Smooth muscle cell (in vitro differentiated cells): ENCODE measurements around the gene CACTIN. TPM values are rescaled to one million over a fixed set of nuclear protein-coding genes. Genes with fewer than 3 reads are reported as not detected.

Experiments used
- DNase-seq: peaks from one replicate; lab custom pipeline; 2025; ENCODE audit not compliant: unreplicated experiment; lab: John Stamatoyannopoulos, UW
- H2AFZ ChIP-seq: fragments of 200-600 bp; sonication (generic); 2 replicates; pipeline ENCODE4 v1.6.0; 2016; ENCODE audit warnings: antibody characterized with exemption, low read depth, mild to moderate bottlenecking
- H3F3A ChIP-seq: fragments of 200-600 bp; sonication (generic); 2 replicates; pipeline ENCODE4 v1.6.0; 2017; ENCODE audit warnings: antibody characterized with exemption, low read depth
- H3K27ac ChIP-seq: fragments of 200-600 bp; sonication (generic); 2 replicates; pipeline ENCODE4 v1.5.1; 2016; ENCODE audit warnings: low read depth, mild to moderate bottlenecking
- H3K27me3 ChIP-seq: fragments of 200-600 bp; sonication (generic); 2 replicates; pipeline ENCODE4 v1.6.1; 2016; ENCODE audit warnings: low read depth, mild to moderate bottlenecking
- H3K36me3 ChIP-seq: fragments of 200-600 bp; sonication (generic); 2 replicates; pipeline ENCODE4 v1.5.1; 2016; ENCODE audit warnings: low read depth
- H3K4me1 ChIP-seq: fragments of 200-600 bp; sonication (generic); 2 replicates; pipeline ENCODE4 v1.5.1; 2016; ENCODE audit warnings: low read depth
- H3K4me2 ChIP-seq: fragments of 200-600 bp; sonication (generic); 2 replicates; pipeline ENCODE4 v1.6.0; 2016; ENCODE audit warnings: mild to moderate bottlenecking
- H3K4me3 ChIP-seq: fragments of 200-600 bp; sonication (generic); 2 replicates; pipeline ENCODE4 v1.5.1; 2016; ENCODE audit warnings: mild to moderate bottlenecking
- H3K79me2 ChIP-seq: fragments of 200-600 bp; sonication (generic); 2 replicates; pipeline ENCODE4 v1.6.0; 2016; ENCODE audit warnings: low read depth, mild to moderate bottlenecking
- H3K9ac ChIP-seq: fragments of 200-600 bp; sonication (generic); 2 replicates; pipeline ENCODE4 v1.6.0; 2016; ENCODE audit warnings: low read depth
- H3K9me3 ChIP-seq: fragments of 200-600 bp; sonication (generic); replicated peaks from 2 replicates; pipeline ENCODE4 v1.5.1; 2016; ENCODE audit warnings: low read depth
- H4K20me1 ChIP-seq: fragments of 200-600 bp; sonication (generic); 2 replicates; pipeline ENCODE4 v1.6.0; 2016; ENCODE audit warnings: low read depth
- CTCF ChIP-seq: fragments of 200-600 bp; sonication (generic); IDR thresholded peaks from 2 replicates; pipeline ENCODE4 v1.5.1; 2017; ENCODE audit warnings: borderline replicate concordance, mild to moderate bottlenecking, antibody characterized with exemption; ENCODE audit not compliant: insufficient read depth, poor library complexity, severe bottlenecking
- WGBS: methylation state at CpG from one replicate; pipeline ENCODE4 v1.1.7; 2016; ENCODE audit warnings: low lambda C conversion rate; 5-methylcytosine and 5-hydroxymethylcytosine counted together
- polyA plus RNA-seq: library from polyadenylated mRNA; unstranded; fragments of >200 nt; fragmentation: Nextera tagmentation; extraction: Ambion mirVana; gene quantifications from 2 replicates; pipeline ENCODE4 v1.2.1, GENCODE V29; 2016
- total RNA-seq: library from RNA; depleted of rRNA; stranded (reverse); fragments of >200 nt; gene quantifications from 2 replicates; pipeline ENCODE4 v1.2.3, GENCODE V29; 2014

Gene CACTIN
- total and polyA plus RNA-seq, 2 experiments from 2014 or later = 16.7 to 22.5 TPM

- no peaks in the 10 kb centered on the region for H3K36me3 ChIP-seq
- 97% methylated on average over 15 of the region's 22 CpGs for WGBS
- H4K20me1 ChIP-seq = no peaks in the 10 kb centered on the region
- no peak for DNase-seq
- no peak overlapping the region for H3K27ac ChIP-seq
- H3K4me2 ChIP-seq = no peak overlapping the region
- H3K9ac ChIP-seq = no peak overlapping the region
- H2AFZ ChIP-seq = no peak overlapping the region
- no peaks in the 10 kb centered on the region for H3K9me3 ChIP-seq
- no peak overlapping the region for H3K4me3 ChIP-seq
- H3K79me2 ChIP-seq = no peaks in the 10 kb centered on the region
- no peaks in the 10 kb centered on the region for H3K27me3 ChIP-seq
- no peak for TF ChIP-seq CTCF
- no peaks in the 10 kb centered on the region for H3K4me1 ChIP-seq
- H3F3A ChIP-seq = no peaks in the 10 kb centered on the region
These were observed 7.0 kb upstream of the CACTIN start for GRCh38 chr19:3633559-3633988.

GRCh38 chr19:3632739-3633558 is 6.4 kb upstream of the CACTIN start:
- no peaks in the 10 kb centered on the region for H3K9me3 ChIP-seq
- no peak for DNase-seq
- no peaks in the 10 kb centered on the region for H4K20me1 ChIP-seq
- no peaks in the 10 kb centered on the region for H3K4me1 ChIP-seq
- H3K4me2 ChIP-seq = no peak overlapping the region
- TF ChIP-seq CTCF = no peak
- 97% methylated on average over 49 of the region's 50 CpGs for WGBS
- H3K27me3 ChIP-seq = no peaks in the 10 kb centered on the region
- no peaks in the 10 kb centered on the region for H3K36me3 ChIP-seq
- no peaks in the 10 kb centered on the region for H3K79me2 ChIP-seq
- peaks cover 2% of the 10 kb centered on the region for H3F3A ChIP-seq
- no peak overlapping the region for H3K4me3 ChIP-seq
- no peak overlapping the region for H3K9ac ChIP-seq
- H2AFZ ChIP-seq = no peak overlapping the region
- no peak overlapping the region for H3K27ac ChIP-seq

GRCh38 chr19:3632098-3632497 is 5.5 kb upstream of the CACTIN start:
- WGBS = 90% methylated on average over 16 of the region's 16 CpGs
- DNase-seq = no peak
- Histone ChIP-seq H3K4me1 (no peaks in the 10 kb centered on the region), H3K9ac (no peak overlapping the region), H3K79me2 (no peaks in the 10 kb centered on the region), H3K27ac (no peak overlapping the region), H2AFZ (no peak overlapping the region), H4K20me1 (no peaks in the 10 kb centered on the region), H3F3A (peaks cover 7% of the 10 kb centered on the region), H3K4me3 (no peak overlapping the region), H3K4me2 (no peak overlapping the region), H3K36me3 (no peaks in the 10 kb centered on the region), H3K27me3 (no peaks in the 10 kb centered on the region), H3K9me3 (no peaks in the 10 kb centered on the region)
- TF ChIP-seq CTCF = no peak
